Inflammatory macrophage (primary cell): ENCODE results near the gene BLID.

Source experiments
- DNase-seq, 2 donors: peaks; one replicate each; pipeline ENCODE4 v3.0.0-alpha.2; 2020 to 2022

The BLID gene

GRCh38 chr11:122139595-122139866, 23.5 kb upstream of the BLID start:
- DNase-seq, result no peak

DNA sequence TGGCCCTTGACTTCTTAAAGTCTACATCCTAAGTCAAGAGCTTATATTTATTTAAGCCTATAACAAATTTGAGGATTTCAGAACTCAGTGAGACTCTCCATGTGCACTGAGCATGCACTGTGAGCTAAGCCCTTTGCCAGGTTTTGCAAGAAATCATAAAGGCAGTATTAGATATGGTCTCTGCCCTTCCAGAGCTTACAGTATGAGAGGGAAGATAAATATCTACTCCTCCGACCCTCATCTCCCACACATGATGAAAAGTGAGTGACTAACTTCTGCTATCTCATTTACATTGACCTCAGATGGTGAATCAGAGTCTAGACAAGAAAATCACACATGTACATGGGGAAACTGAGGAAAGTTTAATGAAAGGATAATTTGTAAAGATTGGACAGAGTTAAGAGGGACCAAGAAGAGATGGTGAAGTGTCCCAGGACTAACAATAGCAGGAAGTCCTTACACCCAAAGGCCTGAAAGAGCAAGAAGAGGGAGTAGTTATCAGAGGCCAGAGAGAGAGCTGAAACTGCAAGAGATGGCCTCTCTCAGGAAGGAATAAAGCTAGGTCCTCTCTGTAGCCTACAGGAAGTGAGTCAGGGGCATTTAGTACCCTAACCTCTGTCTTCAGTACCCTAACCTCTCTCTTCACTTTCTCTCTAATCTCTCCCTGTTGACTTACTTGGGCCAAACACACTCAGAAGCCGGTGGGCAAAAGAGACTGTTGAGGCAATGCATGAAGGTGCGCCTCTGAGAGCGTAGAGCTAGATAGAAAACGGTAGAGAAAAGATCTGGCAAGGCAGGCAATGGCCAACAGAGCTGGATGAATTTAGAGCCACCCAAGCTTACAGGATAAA, 23.0 kb upstream of the BLID start:
- DNase-seq, result no peak

GRCh38 chr11:122137078-122137793, 21.2 kb upstream of the BLID start:
- no peak for DNase-seq

- no peak for DNase-seq
These were observed 15.1 kb upstream of the BLID start for GRCh38 chr11:122131126-122131525.

GRCh38 chr11:122128146-122128545, 12.1 kb upstream of the BLID start:
- no peak for DNase-seq

DNA sequence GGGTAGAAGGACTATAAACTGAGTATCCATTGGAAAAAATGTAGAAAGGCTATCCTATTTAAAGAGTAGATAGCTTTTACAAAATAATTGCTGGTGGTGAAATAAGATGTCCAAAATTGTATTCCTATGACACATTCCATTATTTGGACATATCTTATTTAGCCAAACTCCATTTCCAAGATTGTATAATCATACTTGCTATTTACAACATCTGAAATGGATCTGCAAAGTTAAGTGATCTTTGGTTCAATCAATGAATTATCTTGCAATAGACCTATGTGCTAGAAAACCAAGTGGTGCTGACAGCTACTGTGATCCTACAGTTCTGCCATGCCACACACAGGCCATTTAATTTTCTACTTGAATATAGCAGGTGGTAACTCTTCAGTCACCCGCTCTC, 11.0 kb upstream of the BLID start:
- DNase-seq, result no peak

GRCh38 chr11:122126024-122126688, 10.1 kb upstream of the BLID start:
- no peak for DNase-seq

DNA sequence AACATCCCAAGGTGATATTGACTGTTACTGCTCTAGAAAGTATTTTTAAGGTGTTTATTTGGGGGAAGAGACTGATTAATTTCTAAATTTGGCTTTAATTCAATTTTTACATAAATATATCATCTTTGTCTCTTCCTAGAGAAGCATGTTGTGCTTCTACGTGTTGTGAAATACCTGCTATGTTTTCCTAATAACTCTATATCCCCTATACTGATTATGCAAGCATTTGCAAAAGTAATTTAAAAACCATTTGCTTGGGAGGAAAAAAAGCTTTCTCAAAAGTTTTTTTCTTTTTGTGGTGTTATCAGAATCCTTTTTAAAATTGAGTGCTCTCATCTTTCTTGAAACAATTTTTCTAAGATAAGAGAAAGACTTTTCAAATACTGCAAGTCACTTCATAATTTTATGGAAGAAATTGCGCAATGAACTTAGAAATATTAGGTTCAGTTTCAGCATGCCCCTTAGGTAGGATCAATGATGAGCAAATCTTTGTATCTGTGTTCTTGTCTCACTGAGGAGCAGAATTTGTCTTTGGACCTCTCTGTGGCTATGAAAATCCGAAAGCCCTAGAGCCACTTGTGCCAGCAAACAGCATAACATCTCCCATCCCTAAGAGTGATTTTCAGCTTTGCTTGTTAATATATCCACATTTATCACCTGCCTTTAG, 7.4 kb upstream of the BLID start:
- no peak for DNase-seq

DNA sequence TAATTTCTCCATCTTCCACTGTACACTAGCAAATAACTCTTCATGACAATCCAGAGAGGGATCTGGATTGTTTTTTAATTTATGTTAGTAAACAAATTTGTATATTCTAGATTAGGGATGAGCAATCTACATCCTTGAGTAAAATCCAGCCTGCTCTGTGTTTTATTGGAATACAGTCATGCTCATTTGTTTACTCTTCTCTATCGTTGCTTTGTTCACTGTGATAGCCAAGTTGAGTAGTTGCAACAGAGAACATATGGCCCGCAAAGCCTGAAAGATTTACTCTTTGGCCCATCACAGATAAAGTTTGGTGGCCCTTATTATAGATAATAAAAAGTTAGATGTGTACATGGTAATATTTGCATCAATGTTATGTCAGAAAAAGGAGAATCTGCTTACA, 6.2 kb upstream of the BLID start:
- no peak for DNase-seq

DNA sequence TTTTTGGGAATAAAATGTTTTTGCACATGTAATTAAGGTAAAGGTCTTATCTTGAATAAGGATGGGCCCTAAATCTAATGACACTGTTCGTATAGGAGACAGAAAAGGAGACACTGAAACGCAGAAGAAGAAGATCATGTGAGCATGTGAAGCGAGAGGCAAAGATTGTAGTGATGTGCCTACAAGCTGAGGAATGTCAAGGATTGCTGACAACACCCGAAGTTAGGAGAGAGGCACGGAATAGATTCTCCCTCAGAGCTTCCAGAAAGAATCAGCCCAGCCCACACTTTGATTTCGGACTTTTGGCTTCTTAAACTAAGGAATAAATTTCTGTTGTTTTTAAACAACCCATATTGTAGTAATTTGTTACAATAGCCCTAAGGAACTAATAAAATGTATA, 4.1 kb upstream of the BLID start:
- DNase-seq, result no peak

- no peak for DNase-seq
These were observed 576 bp upstream of the BLID start for GRCh38 chr11:122116591-122116990.

GRCh38 chr11:122114976-122115375, 1.0 kb downstream of the BLID start:
- DNase-seq, result no peak

DNA sequence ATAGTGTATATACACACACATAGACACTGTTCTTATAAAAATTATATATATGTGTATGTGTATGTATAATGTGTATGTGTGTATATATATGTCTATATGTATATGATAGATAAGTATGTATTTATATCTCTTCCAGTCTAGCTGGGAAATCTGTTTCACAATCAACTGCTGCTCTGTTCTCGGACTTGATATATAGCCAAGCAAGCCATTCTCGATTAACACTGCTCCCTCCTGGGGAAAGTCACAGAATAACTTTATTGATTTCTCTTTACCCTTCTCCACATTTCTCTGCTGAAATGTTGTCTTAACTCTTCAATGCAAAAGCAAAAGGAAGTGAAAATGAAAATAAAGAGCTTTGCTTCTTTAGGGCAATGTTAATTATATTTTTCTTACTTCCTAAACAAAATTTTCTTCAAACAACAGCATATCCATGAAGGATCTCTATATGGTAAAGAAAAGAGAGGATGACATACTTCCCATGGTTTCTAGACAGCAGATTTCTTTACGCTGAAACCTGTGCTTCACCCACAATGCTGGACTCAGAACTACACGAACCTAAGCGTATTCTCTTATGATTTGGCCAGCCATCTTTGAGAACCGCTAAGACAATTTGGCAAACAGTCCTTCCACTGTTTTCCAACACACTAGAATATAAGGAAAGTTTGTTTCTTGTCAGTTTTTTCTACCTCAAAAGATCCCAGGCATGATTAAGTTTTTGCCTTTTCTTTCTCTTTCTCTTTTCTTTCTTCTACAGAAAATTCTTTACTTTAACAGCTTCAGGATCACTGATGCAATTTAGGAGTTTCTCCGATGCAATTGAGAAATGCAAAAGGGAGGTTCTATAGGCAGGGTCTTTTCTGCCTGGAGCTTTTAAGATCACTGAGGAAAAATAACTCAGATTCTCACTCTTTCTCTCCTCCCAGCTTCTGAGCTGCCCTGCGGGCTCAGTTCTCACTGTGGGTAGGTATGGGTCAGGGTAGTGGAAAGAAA, 1.9 kb downstream of the BLID start:
- no peak for DNase-seq

GRCh38 chr11:122112470-122113365, 3.3 kb downstream of the BLID start:
- no peak for DNase-seq

DNA sequence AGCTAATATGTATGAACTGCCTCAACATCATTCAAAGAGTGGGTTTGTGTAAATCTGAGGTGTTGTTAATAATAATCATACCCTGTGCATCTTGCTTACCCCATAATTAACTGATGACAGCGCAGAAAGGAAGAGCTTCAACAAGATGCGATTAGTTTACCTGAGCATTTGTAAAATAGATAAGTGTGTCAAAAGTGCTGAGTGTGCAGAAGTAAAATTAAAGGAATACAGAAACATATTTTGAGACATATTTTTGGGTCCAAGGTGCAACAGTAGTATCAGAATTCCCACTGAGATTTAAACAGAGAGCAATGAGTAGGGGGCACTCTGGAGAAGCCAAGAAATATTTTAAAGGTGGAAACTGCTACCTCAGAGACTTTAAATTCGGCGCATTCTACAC, 6.1 kb downstream of the BLID start:
- no peak for DNase-seq

- DNase-seq, result no peak
These were observed 7.2 kb downstream of the BLID start for GRCh38 chr11:122108828-122109227.

DNA sequence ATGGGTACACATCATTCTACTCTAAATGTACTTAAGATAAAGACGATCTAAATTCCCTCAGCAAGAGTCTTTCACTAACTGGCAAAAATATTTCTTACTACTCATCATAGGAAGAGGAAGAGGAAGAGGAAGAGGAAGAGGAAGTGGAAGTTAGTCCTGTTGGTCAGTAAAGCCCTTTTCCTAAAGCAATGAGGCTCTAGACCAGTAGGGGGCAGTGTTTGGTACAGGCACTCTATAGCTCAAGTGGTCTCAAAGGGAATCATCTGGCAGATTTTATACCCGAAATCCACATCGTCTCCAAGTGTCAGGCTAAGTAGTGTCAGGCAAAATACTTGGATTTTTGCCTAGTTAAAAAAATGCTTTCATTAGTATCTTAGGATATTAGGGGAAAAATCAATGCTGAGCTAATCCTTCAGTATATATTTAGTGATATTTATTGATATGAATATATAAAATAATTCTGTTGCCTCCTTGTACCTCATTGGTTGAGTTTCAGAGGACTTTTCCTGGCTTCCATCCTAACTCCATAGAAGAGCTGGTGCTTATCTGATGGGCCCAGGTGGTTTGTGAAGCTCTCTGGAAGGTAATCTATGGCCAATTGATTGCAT, 7.7 kb downstream of the BLID start:
- peak; percentile 45 for DNase-seq

GRCh38 chr11:122107566-122107965, 8.4 kb downstream of the BLID start:
- DNase-seq, result peak; percentile 15 to 41

- DNase-seq, result no peak
These were observed 9.0 kb downstream of the BLID start for GRCh38 chr11:122107045-122107444.

GRCh38 chr11:122105044-122105758, 10.8 kb downstream of the BLID start:
- DNase-seq, result no peak
